ENCODE data around the gene SPTSSA. TPM values are rescaled to one million over a fixed set of nuclear protein-coding genes. Genes with fewer than 3 reads are reported as not detected.

Gene SPTSSA
- total and polyA plus RNA-seq, 3 experiments from 2014 or later, result 9.9 to 12.0 (median 11.6) TPM

Other genes starting within 250 kb of the SPTSSA start
- 10 to 100 TPM; 36.4 to 38.6 TPM for gene EAPP, start 77.5 kb upstream of the SPTSSA start, total RNA-seq
- 96.2 TPM for gene EAPP, start 77.5 kb upstream of the SPTSSA start, polyA plus RNA-seq
- 10 to 100 TPM; 63.4 to 67.1 TPM for gene SNX6, start 167.9 kb upstream of the SPTSSA start, total RNA-seq
- 128 TPM for gene SNX6, start 167.9 kb upstream of the SPTSSA start, polyA plus RNA-seq

Data from CD8-positive, alpha-beta memory T cell (primary cell).